Neural progenitor cell (in vitro differentiated cells): Measurements from ENCODE around the gene SLC17A4. TPM values are rescaled to one million over a fixed set of nuclear protein-coding genes. Genes with fewer than 3 reads are reported as not detected.

Source experiments
- DNase-seq: peaks from one replicate; pipeline ENCODE4 v3.0.0-alpha.2; 2016; ENCODE audit warnings: low spot score
- H2AFZ ChIP-seq: fragments of 200-600 bp; sonication (generic); replicated peaks from 2 replicates; pipeline ENCODE4 v1.6.1; 2016; ENCODE audit warnings: antibody characterized with exemption
- H3F3A ChIP-seq: fragments of 200-600 bp; sonication (generic); 2 replicates; pipeline ENCODE4 v1.6.1; 2016; ENCODE audit warnings: antibody characterized with exemption, low read depth
- H3K27ac ChIP-seq: fragments of 200-600 bp; sonication (generic); 2 replicates; pipeline ENCODE4 v1.5.1; 2016; ENCODE audit warnings: mild to moderate bottlenecking
- H3K27me3 ChIP-seq: fragments of 200-600 bp; sonication (generic); 2 replicates; pipeline ENCODE4 v1.6.1; 2016; ENCODE audit warnings: mild to moderate bottlenecking, moderate library complexity
- H3K36me3 ChIP-seq: fragments of 200-600 bp; sonication (generic); 2 replicates; pipeline ENCODE4 v1.5.1; 2016
- H3K4me1 ChIP-seq: fragments of 200-600 bp; sonication (generic); 2 replicates; pipeline ENCODE4 v1.6.1; 2016; ENCODE audit warnings: mixed run types
- H3K4me2 ChIP-seq: fragments of 200-600 bp; sonication (generic); 2 replicates; pipeline ENCODE4 v1.6.1; 2016
- H3K4me3 ChIP-seq: fragments of 200-600 bp; sonication (generic); 2 replicates; pipeline ENCODE4 v1.5.1; 2016
- H3K79me2 ChIP-seq: fragments of 200-600 bp; sonication (generic); 2 replicates; pipeline ENCODE4 v1.6.1; 2016; ENCODE audit warnings: low read depth
- H3K9ac ChIP-seq: fragments of 200-600 bp; sonication (generic); 2 replicates; pipeline ENCODE4 v1.6.1; 2016
- H3K9me3 ChIP-seq: fragments of 200-600 bp; sonication (generic); 2 replicates; pipeline ENCODE4 v1.5.1; 2016; ENCODE audit warnings: low read depth
- H4K20me1 ChIP-seq: fragments of 200-600 bp; sonication (generic); 2 replicates; pipeline ENCODE4 v1.6.1; 2016; ENCODE audit warnings: low read depth
- H3K27ac Mint-ChIP-seq: 3 replicates; pipeline ENCODE4 v1.8.0; 2021; ENCODE audit warnings: mixed read lengths
- H3K27me3 Mint-ChIP-seq: 2 replicates; pipeline ENCODE4 v1.8.0; 2022; ENCODE audit warnings: low read depth, mild to moderate bottlenecking, inconsistent platforms, moderate library complexity, mixed read lengths; ENCODE audit not compliant: insufficient read depth
- H3K36me3 Mint-ChIP-seq: 3 replicates; pipeline ENCODE4 v1.8.0; 2021; ENCODE audit warnings: mixed read lengths
- H3K4me1 Mint-ChIP-seq: 3 replicates; pipeline ENCODE4 v1.8.0; 2021; ENCODE audit warnings: mixed read lengths
- H3K4me3 Mint-ChIP-seq: 3 replicates; pipeline ENCODE4 v1.8.0; 2021; ENCODE audit warnings: mild to moderate bottlenecking, moderate library complexity, mixed read lengths
- H3K9me3 Mint-ChIP-seq: 3 replicates; pipeline ENCODE4 v1.8.0; 2020; ENCODE audit warnings: mixed read lengths
- EZH2 ChIP-seq: fragments of 200-600 bp; sonication (generic); IDR thresholded peaks from 2 replicates; pipeline ENCODE4 v1.6.1; 2017; ENCODE audit warnings: antibody characterized with exemption, mild to moderate bottlenecking, moderate library complexity
- EZH2phosphoT487 ChIP-seq: fragments of 200-600 bp; sonication (generic); IDR thresholded peaks from 2 replicates; pipeline ENCODE4 v1.6.1; 2017; ENCODE audit warnings: antibody characterized with exemption
- total RNA-seq: library from RNA; depleted of rRNA; stranded (reverse); fragments of >200 nt; gene quantifications from 2 replicates; pipeline ENCODE4 v1.2.3, GENCODE V29; 2015; ENCODE audit warnings: low replicate concordance
- TF ChIP-seq, protein P1 (sequence below): fragments of 200-600 bp; sonication (generic); IDR thresholded peaks from 2 replicates; pipeline ENCODE4 v1.5.1; 2017; ENCODE audit warnings: antibody characterized with exemption, mild to moderate bottlenecking

Gene SLC17A4
- total RNA-seq, 1 donor from 2014 or later = not detected

DNA sequence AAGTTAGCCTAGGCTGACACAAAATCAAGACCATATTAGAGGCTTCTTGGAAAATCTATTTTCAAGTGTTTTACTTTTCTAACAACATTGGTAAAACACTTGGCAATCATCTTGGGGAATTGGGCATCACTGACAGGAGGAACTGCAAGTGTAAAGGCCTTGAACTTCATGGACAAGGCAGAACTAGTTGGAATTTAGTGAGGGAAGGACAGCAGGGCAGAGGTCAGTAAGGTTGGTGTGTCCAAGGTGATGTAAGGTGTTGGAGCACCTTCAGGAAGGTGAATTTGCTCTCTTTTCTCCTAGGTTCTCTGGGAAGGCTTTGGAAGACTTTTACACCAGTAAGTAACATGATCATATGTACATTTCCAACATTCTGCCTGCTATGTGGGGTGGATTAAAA is 1.5 kb upstream of the SLC17A4 start:
- Mint-ChIP-seq H3K9me3 (no peaks in the 10 kb centered on the region), H3K4me3 (no peak overlapping the region), H3K27me3 (peaks cover 4% of the 10 kb centered on the region), H3K27ac (no peak overlapping the region), H3K4me1 (no peaks in the 10 kb centered on the region), H3K36me3 (no peaks in the 10 kb centered on the region)
- Histone ChIP-seq H3K27me3 (no peaks in the 10 kb centered on the region), H3K4me3 (no peak overlapping the region), H3K79me2 (no peaks in the 10 kb centered on the region), H3K36me3 (no peaks in the 10 kb centered on the region), H3K9ac (no peak overlapping the region), H3K27ac (no peak overlapping the region), H3K4me2 (no peak overlapping the region), H3K9me3 (no peaks in the 10 kb centered on the region), H4K20me1 (no peaks in the 10 kb centered on the region), H3F3A (no peaks in the 10 kb centered on the region), H3K4me1 (no peaks in the 10 kb centered on the region), H2AFZ (no peak overlapping the region)
- TF ChIP-seq, protein P1, sequence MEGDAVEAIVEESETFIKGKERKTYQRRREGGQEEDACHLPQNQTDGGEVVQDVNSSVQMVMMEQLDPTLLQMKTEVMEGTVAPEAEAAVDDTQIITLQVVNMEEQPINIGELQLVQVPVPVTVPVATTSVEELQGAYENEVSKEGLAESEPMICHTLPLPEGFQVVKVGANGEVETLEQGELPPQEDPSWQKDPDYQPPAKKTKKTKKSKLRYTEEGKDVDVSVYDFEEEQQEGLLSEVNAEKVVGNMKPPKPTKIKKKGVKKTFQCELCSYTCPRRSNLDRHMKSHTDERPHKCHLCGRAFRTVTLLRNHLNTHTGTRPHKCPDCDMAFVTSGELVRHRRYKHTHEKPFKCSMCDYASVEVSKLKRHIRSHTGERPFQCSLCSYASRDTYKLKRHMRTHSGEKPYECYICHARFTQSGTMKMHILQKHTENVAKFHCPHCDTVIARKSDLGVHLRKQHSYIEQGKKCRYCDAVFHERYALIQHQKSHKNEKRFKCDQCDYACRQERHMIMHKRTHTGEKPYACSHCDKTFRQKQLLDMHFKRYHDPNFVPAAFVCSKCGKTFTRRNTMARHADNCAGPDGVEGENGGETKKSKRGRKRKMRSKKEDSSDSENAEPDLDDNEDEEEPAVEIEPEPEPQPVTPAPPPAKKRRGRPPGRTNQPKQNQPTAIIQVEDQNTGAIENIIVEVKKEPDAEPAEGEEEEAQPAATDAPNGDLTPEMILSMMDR = no peak
- no peak for TF ChIP-seq EZH2
- TF ChIP-seq EZH2phosphoT487 = no peak
- no peak for DNase-seq

DNA sequence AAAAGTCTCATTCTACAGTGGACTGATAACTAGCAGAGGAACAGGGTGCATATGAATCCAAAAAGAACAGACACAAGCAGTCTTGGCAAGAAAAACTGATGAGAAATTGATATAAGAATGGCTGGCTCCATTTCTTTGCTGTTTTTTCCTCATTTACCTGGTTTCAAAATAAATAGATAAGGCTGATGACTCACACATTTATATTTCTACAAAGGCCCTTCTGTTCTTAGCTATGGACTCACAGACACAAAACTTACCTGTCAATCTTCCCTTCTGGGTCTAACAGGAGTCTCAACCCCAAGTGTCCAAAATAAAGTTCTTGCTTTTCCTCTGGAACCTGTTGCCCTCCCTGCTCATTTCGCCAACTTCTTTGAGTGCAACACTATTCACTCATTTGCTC is 941 bp downstream of the SLC17A4 start:
- TF ChIP-seq EZH2phosphoT487 = no peak
- peaks cover 4% of the 10 kb centered on the region for H3K27me3 Mint-ChIP-seq
- Histone ChIP-seq H3K4me1 (no peaks in the 10 kb centered on the region), H3K4me2 (no peak overlapping the region), H2AFZ (no peak overlapping the region), H3K27ac (no peak overlapping the region), H3K9ac (no peak overlapping the region), H3F3A (no peaks in the 10 kb centered on the region), H3K27me3 (no peaks in the 10 kb centered on the region), H3K4me3 (no peak overlapping the region), H3K9me3 (no peaks in the 10 kb centered on the region), H3K36me3 (no peaks in the 10 kb centered on the region), H4K20me1 (no peaks in the 10 kb centered on the region), H3K79me2 (no peaks in the 10 kb centered on the region)
- no peak overlapping the region for H3K4me3 Mint-ChIP-seq
- H3K36me3 Mint-ChIP-seq = no peaks in the 10 kb centered on the region
- no peaks in the 10 kb centered on the region for H3K4me1 Mint-ChIP-seq
- H3K27ac Mint-ChIP-seq = no peak overlapping the region
- DNase-seq = no peak
- H3K9me3 Mint-ChIP-seq = no peaks in the 10 kb centered on the region

DNA sequence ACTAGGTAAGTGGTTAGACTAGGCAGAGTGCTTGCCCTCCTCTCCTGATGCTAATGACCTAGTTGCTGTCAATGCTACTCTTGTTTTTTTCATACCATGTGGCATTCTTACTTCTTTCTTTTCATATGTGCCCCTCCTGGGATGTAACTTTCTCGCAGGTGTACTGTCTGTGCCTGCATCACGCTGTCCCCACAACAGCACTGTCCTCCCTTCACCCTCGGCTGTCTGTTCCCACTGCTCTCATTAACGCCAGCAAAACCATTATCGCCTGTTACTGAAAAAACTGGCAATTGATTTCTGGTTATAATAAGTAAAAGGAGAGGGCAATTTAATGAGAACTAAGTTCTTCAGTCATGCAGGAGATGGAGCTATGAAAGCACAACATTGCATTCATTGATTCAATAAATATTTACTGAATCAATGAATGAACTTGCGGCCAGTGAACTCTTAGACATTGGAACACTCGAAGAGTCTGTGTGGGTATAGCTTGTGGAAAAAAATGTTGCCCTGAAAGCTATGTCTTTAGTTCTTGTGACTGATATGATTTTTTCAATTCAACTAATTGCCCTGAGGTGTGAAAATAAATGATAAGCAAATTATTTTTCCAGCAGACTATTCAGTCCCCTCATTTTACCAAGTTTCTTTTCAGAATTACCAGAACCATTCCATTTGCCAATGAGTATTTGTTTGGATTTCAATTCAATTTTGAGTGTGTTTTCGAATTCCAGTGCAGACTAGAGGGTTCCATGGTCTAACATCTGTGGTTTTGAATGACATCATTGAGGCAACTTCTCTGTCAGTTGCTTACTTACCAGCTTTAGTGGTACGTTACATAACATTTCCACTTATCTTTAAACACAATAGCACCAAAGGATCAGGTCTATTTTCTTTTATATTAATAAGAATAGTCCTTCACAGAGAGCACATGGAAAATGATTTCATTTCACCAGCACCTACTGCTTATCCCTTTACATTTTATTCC is 2.1 kb downstream of the SLC17A4 start:
- no peak overlapping the region for H3K9ac ChIP-seq
- Mint-ChIP-seq H3K36me3 (no peaks in the 10 kb centered on the region), H3K4me1 (no peaks in the 10 kb centered on the region), H3K27me3 (peaks cover 4% of the 10 kb centered on the region), H3K9me3 (no peaks in the 10 kb centered on the region), H3K4me3 (no peak overlapping the region), H3K27ac (no peak overlapping the region)
- no peaks in the 10 kb centered on the region for H3F3A ChIP-seq
- no peaks in the 10 kb centered on the region for H3K36me3 ChIP-seq
- H4K20me1 ChIP-seq = no peaks in the 10 kb centered on the region
- no peak overlapping the region for H3K4me3 ChIP-seq
- DNase-seq = no peak
- no peak overlapping the region for H2AFZ ChIP-seq
- H3K27me3 ChIP-seq = no peaks in the 10 kb centered on the region
- no peaks in the 10 kb centered on the region for H3K4me1 ChIP-seq
- no peaks in the 10 kb centered on the region for H3K9me3 ChIP-seq
- H3K4me2 ChIP-seq = no peak overlapping the region
- H3K79me2 ChIP-seq = no peaks in the 10 kb centered on the region
- TF ChIP-seq EZH2phosphoT487 (no peak), EZH2 (no peak)
- TF ChIP-seq, protein P1 = no peak
- H3K27ac ChIP-seq = no peak overlapping the region
